Muscle of arm (tissue), 12 donors: ENCODE results near the gene C7orf57. TPM values are rescaled to one million over a fixed set of nuclear protein-coding genes. Genes with fewer than 3 reads are reported as not detected.
A peak's percentile ranks its signal among the peaks of the same experiment; 100 is the strongest.

Source experiments
- DNase-seq: peaks from one replicate; pipeline ENCODE4 v3.0.0-alpha.2; 2013
- polyA plus RNA-seq, 12 donors: library from polyadenylated mRNA; unstranded; fragments of 120-200 nt; gene quantifications; one replicate each; pipeline ENCODE4 v1.2.1, GENCODE V29; 2013; ENCODE audit not compliant: insufficient read length in 12 of 12

The C7orf57 gene
- polyA plus RNA-seq, 12 donors, result 0.09 to 0.20 (median 0.16) TPM; not detected in 7

- DNase-seq, result peak; percentile 22
Observed at GRCh38 chr7:48084727-48085432, 49.5 kb downstream of the C7orf57 start.

- DNase-seq, result no peak
Observed at GRCh38 chr7:48085433-48085791, 50.1 kb downstream of the C7orf57 start.

- no peak for DNase-seq
Observed at GRCh38 chr7:48085942-48086341, 50.6 kb downstream of the C7orf57 start.

- DNase-seq, result peak; percentile 4
Observed at GRCh38 chr7:48087349-48087748, 52.0 kb downstream of the C7orf57 start.

GRCh38 chr7:48088559-48089045, 53.3 kb downstream of the C7orf57 start:
- peak; percentile 41 for DNase-seq

GRCh38 chr7:48089046-48090003, 54.0 kb downstream of the C7orf57 start, which contains the start of gene UPP1:
TSS of gene UPP1 (plus strand) at chr7:48089265. CDS start at chr7:48094784, 5,519 bp downstream.
- DNase-seq, result peak; percentile 30

GRCh38 chr7:48090095-48090805, 54.9 kb downstream of the C7orf57 start:
- DNase-seq, result peak; percentile 14

DNA sequence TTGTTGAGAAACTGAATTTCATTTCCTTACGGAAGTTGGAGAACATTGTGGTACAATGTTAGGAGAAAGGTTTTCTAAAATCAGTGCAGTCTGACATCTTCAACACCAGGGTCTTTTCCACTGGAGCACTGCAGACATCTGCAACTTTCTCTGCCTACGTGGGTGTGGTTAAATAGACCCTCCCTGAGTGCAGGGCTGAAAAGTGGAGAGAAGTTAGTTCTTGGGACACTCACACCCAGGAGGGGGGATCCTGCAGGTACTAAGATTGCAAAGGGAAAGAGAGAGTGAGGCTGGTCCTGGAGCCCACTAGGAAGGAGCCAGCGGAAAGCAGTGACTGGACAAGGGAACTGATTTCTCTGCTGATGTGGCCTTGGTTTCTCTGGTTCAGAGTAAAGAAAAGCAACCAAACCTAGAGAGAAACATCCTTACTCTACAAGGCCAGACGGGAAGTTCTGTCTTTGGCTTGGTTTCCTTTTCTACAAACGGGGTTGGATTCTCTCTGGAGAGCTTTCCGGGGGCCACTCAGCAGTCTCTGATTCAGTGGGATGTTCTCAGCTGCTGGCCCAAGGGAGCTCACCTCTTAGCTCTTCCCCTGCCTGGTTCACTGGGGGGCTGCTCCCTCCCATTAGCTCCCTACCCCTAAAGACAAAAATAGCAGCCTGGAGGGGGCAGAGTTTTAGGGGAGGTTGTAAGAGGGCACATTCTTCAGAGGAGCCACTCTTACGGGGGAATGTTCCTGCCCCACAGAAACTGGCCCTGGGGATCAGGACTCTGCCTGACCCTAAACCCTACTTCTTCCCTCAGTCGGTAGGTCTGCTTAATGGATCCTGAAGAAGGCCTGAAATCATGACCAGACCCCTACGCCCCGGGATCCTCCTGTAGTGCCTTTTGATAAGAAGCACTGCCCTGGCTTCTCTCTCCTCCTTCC, 56.4 kb downstream of the C7orf57 start:
- no peak for DNase-seq

DNA sequence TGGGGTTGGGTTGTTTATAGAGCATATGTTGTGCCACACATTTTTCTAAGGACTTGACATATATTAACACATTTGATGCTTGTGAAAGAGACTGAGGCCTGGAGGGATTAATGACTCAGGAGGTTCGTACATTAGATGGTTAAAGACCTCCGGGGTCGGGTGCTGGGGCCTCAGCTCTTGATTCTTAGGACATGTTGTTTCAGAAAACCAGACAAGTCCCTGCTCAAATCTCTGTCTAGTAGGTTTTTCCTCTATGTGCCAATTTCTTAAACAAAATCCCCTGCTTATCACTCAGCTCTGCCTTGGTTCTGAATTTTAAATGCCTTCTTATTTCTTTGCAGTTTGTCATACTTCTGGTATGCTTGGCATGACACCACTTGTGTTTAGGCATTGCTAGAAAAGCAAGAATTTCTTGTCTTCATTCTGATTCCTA, 59.5 kb downstream of the C7orf57 start:
- no peak for DNase-seq

GRCh38 chr7:48096273-48096672, 60.9 kb downstream of the C7orf57 start:
- no peak for DNase-seq

GRCh38 chr7:48097521-48098231, 62.3 kb downstream of the C7orf57 start:
- DNase-seq, result no peak

- DNase-seq, result no peak
Observed at GRCh38 chr7:48098846-48099245, 63.5 kb downstream of the C7orf57 start.

- DNase-seq, result no peak
Observed at GRCh38 chr7:48099781-48100180, 64.4 kb downstream of the C7orf57 start.

GRCh38 chr7:48101352-48101751, 66.0 kb downstream of the C7orf57 start:
- DNase-seq, result no peak

- DNase-seq, result no peak
Observed at GRCh38 chr7:48101968-48102367, 66.6 kb downstream of the C7orf57 start.

DNA sequence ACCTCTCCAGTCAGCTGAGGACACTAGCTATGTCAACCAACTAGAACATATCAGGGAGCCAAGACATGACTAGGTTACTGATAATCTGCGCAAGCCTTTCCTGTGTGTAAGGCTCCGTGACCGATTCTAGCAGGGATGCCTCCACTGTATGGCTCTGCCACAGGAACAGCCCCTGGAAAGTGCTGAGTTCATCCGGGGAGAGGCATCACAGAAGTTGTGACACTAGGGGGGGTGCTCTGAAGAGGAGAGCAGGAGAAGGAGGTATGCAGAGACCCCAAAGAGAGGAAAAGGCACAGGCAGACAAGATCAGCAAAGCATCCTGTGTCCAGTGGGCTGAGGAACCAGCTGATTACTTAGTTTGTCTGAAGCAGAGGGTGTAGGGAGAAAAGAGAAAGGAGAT, 67.2 kb downstream of the C7orf57 start:
- no peak for DNase-seq

DNA sequence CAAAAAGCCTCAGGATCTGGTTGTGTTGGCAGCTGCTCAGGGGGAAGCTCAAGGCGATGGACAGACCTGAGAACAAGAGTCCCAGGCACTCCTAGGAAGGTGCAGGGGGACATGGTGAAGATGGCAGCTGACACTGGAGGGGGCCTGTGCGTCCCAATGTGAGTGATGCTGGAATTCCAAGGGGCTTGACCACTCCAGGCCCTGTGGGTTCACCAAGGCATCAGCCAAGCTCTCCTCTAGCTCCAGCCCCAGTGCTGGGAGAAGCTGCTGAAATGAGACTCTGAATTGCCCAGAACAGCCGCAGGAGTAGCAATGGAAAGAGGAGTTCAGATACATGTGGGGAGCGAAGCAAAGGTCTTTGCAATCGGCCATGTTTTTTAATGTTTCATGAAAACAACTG, 69.7 kb downstream of the C7orf57 start:
- no peak for DNase-seq

GRCh38 chr7:48106906-48107659, 71.7 kb downstream of the C7orf57 start:
- no peak for DNase-seq

DNA sequence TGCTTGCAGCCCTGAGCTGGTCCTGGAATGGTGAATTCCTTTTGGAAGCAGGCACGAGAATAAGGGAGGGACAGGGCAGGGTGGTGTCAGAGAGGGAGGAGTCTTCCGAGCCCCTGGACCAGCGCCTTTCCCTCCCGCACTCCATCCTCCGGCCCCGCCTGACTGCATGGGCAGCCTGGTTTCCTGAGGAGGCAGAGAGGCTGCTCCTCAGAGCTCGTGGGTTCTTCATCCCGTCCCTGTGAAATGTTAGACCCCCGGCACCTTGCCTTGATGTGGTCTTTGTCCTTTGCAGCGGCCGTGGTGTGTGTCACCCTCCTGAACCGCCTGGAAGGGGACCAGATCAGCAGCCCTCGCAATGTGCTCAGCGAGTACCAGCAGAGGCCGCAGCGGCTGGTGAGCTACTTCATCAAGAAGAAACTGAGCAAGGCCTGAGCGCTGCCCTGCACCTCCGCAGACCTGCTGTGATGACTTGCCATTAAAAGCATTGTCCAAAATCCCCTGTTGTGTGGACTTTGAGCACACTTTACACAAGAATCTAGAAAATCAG, 72.7 kb downstream of the C7orf57 start:
- no peak for DNase-seq
